LNCaP clone FGC (cell line): Measurements from ENCODE around the gene OPCML.

Experiments
- DNase-seq: peaks from one replicate; pipeline ENCODE4 v3.0.0-alpha.2; 2011; ENCODE audit warnings: low read depth
- H3K4me3 ChIP-seq: 2 replicates; pipeline ENCODE4 v1.5.1; 2011; ENCODE audit warnings: mild to moderate bottlenecking, low read depth, low read length, control low read depth
- TF ChIP-seq, protein P1 (sequence below): IDR thresholded peaks from 2 replicates; pipeline ENCODE4 v1.5.1; 2012; ENCODE audit warnings: mild to moderate bottlenecking; ENCODE audit not compliant: control insufficient read depth, insufficient read depth; ENCODE audit errors: extremely low read depth

OPCML gene

DNA sequence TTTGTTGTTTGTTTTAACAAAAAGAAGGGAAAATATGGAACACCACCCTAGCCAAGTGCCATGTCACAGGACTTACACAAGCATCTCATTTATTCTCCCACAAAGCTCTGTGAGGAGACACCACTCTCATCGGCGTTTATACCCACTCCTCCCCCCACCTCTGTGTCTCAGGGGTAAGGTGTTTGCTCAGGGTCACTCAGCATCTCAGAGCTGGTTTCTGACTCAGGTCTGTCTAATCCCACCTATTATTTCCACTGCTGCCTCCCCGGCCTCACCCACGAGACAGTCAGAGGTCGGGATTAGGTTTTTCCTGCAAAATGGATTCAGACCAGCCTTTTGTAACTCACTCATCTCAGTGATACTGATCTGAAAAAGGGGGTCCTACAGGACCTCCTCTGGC lies 786.0 kb downstream of the OPCML start:
- H3K4me3 ChIP-seq = no peak overlapping the region
- TF ChIP-seq, protein P1, sequence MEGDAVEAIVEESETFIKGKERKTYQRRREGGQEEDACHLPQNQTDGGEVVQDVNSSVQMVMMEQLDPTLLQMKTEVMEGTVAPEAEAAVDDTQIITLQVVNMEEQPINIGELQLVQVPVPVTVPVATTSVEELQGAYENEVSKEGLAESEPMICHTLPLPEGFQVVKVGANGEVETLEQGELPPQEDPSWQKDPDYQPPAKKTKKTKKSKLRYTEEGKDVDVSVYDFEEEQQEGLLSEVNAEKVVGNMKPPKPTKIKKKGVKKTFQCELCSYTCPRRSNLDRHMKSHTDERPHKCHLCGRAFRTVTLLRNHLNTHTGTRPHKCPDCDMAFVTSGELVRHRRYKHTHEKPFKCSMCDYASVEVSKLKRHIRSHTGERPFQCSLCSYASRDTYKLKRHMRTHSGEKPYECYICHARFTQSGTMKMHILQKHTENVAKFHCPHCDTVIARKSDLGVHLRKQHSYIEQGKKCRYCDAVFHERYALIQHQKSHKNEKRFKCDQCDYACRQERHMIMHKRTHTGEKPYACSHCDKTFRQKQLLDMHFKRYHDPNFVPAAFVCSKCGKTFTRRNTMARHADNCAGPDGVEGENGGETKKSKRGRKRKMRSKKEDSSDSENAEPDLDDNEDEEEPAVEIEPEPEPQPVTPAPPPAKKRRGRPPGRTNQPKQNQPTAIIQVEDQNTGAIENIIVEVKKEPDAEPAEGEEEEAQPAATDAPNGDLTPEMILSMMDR = no peak
- DNase-seq = no peak

DNA sequence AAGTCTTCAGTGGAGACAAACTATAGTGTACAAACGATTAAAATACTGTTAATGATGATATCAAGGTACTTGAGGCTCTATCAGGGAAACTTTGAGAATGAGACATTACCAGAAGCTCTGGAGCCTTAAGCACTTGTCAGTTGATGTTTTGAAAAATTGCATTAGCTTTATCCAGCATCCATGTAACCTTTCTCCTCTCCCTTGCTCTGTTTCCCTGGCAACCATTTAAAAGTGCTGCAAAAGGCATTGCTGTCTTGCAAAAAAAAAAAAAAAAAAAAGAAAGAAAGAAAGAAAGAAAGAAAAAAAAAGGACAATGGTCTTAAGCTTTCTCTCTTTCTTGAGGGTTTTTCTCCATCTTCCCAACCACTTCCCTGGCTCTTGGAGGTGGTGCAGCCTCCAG lies 787.0 kb downstream of the OPCML start:
- DNase-seq = no peak
- TF ChIP-seq, protein P1 = no peak
- no peak overlapping the region for H3K4me3 ChIP-seq

DNA sequence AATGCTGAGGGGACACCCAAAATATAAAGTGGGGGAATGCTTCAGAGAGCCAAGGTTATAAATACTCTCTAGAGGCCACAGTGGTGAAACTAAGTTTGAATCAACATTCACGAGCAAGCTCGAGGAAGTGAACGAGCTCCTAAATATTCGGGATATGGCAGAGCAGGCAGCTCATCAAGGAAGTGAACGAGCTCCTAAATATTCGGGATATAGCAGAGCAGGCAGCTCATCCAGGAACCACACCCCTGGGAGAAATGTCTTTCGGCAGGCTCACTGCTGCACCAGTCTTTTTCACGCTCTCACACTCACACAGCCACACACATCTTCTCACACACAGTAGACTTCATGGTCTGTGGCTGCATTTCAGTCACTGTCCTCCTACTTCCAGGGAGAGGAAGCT lies 787.5 kb downstream of the OPCML start:
- no peak overlapping the region for H3K4me3 ChIP-seq
- no peak for DNase-seq
- TF ChIP-seq, protein P1 = no peak

DNA sequence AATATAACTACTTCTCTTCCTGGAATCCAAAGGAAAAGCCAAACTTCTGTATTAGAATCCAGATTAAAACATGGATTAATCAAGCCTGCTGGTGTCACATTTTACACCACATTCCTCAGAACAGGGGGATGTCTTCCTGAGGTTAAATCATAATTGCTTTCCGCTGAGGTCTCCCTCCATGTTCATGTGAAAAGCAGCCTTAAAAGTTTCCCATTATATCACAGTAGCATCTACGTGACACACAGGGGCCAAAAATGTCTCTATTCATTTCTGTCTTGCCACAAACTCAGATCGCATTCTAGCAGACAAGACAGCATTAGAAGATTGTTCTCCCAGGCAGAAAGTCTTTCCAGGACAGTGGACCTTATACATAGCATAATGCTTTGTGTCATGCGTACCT lies 788.7 kb downstream of the OPCML start:
- no peak for DNase-seq
- TF ChIP-seq, protein P1 = no peak
- no peak overlapping the region for H3K4me3 ChIP-seq

DNA sequence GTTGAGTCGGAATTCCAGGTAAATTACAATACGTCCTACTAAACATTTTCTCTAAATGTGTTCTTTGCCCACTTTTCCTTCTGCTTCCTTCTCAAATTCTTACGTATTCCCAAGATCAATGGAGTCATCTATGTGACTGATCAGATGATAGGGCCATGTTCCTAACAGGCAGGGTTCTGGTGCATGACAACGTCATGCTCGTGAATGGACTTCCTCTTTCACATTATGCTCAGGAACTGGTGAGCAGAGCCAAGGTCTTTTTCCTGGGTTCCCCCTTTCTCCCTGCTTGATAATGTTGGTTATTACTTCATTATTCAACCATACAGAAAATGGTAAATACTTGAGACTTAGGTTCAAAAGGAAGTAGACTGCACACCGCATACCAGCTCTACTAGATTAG lies 789.4 kb downstream of the OPCML start:
- TF ChIP-seq, protein P1 = no peak
- no peak for DNase-seq
- H3K4me3 ChIP-seq = no peak overlapping the region

DNA sequence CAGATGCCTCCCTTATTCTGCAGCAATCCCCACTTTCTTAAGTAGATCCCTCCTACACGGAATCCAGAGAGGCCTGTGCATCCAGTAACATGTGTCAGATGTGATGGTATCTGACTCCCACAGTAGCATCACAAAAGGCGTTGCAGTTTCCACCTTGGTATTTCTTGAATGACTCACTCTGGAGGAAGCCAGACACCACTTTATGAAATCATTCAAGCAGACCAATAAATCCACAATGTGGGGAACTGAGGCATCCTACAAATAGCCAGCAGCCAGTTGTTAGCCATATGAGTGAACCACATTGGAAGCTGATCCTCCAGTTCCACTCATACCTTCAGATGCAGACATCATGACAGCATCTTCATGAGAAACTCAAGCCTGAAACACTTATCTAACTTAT lies 798.1 kb downstream of the OPCML start:
- DNase-seq = no peak
- TF ChIP-seq, protein P1 = no peak
- no peak overlapping the region for H3K4me3 ChIP-seq

DNA sequence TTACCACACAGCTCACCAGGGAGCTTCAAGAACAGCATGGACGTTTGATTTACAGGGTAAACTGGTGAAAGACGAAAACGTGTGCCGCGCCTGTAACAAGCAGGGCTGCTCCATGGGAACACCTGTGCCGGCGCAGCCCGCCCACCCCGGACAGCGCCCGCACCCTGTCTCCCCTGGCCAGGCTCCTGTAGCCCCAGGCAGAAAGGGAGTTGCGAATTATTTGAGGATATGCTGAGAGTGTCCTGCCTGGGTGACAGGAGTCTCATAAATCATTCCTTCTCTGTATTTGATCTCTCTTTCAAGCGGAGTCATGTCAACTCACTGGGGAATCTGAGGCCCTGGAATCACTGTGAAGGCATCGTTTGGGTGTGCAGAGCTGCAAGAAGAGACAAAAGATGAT lies 804.3 kb downstream of the OPCML start:
- no peak overlapping the region for H3K4me3 ChIP-seq
- TF ChIP-seq, protein P1 = no peak
- no peak for DNase-seq
